K562 (cell line): Measurements from ENCODE around the gene MPC2. TPM values are rescaled to one million over a fixed set of nuclear protein-coding genes. Genes with fewer than 3 reads are reported as not detected.
A peak's percentile ranks its signal among the peaks of the same experiment; 100 is the strongest.

Source experiments
- ATAC-seq: fragments of 200-7000 bp; cut with Tn5 transposase; 3 replicates; pipeline ENCODE4 v1.9.1; 2020; ENCODE audit warnings: moderate library complexity
- BruUV-seq: library from RNA; stranded (reverse); fragments of 400-500 nt; replicated peaks from 2 replicates; lab custom pipeline; 2021; lab: Mats Ljungman, UMichigan
- CTCF ChIA-PET: fragments of 300-600 bp; formaldehyde crosslinking; extraction: SDS; loops from one replicate; lab custom pipeline; 2021; ENCODE audit warnings: low intra/inter-chr PET ratio; lab: Yijun Ruan, JAX
- POLR2A ChIA-PET: fragments of 300-600, 350-650 bp; sonication (Branson Sonifier 250); formaldehyde crosslinking; extraction: SDS; loops from one replicate; lab custom pipeline; 2021; ENCODE audit warnings: antibody characterized with exemption, inconsistent platforms; lab: Yijun Ruan, JAX
- DNase-seq, 4 experiments: peaks; one replicate each; pipeline versions ENCODE4 v3.0.0 to v3.0.0-alpha.2; 2011 to 2018; ENCODE audit warnings: low spot score in 3 of 4, mixed read lengths in 3 of 4; ENCODE audit errors: extremely low read depth in 1 of 4
- FAIRE-seq: peaks from 2 replicates; lab custom pipeline; 2011; peaks lifted over from hg19 to GRCh38; lab: Jason Lieb, UNC
- H2AFZ ChIP-seq: 2 replicates; pipeline ENCODE4 v1.6.0; 2011; ENCODE audit warnings: low read depth, low read length, control low read depth, inconsistent platforms
- H3K27ac ChIP-seq: fragments of 200-600 bp; 3 replicates; pipeline ENCODE4 v1.8.0; 2011; ENCODE audit warnings: low read depth, mild to moderate bottlenecking, control low read depth, inconsistent platforms, low read length, moderate library complexity, mixed read lengths; ENCODE audit errors: extremely low read depth
- H3K27me3 ChIP-seq, 2 experiments: fragments of 300-600 bp in 1 of 2; 2 replicates in 1 of 2; 3 replicates in 1 of 2; pipeline versions ENCODE4 v1.6.0 to v1.8.0; 2011; ENCODE audit warnings: inconsistent platforms in 2 of 2, low read length in 2 of 2, mild to moderate bottlenecking in 1 of 2, mixed read lengths in 1 of 2, moderate library complexity in 1 of 2; ENCODE audit not compliant: control insufficient read depth in 2 of 2, insufficient read depth in 2 of 2
- H3K36me3 ChIP-seq: fragments of 300-600 bp; 3 replicates; pipeline ENCODE4 v1.8.0; 2011; ENCODE audit warnings: mild to moderate bottlenecking, low read length, inconsistent platforms; ENCODE audit not compliant: control insufficient read depth, insufficient read depth
- H3K4me1 ChIP-seq, 2 experiments: fragments of 200-600 bp in 1 of 2; replicated peaks in 1 of 2; 2 replicates in 1 of 2; 3 replicates in 1 of 2; pipeline versions ENCODE4 v1.5.1 to v1.8.0; 2011; ENCODE audit warnings: inconsistent platforms in 2 of 2, low read length in 2 of 2, mild to moderate bottlenecking in 1 of 2, mixed read lengths in 1 of 2, moderate library complexity in 1 of 2; ENCODE audit not compliant: control insufficient read depth in 2 of 2, insufficient read depth in 2 of 2
- H3K4me2 ChIP-seq: 2 replicates; pipeline ENCODE4 v1.6.1; 2011; ENCODE audit warnings: low read length, control low read depth, inconsistent platforms, mixed read lengths; ENCODE audit not compliant: insufficient read depth
- H3K4me3 ChIP-seq: fragments of 200-600 bp; sonication (generic), shearing (Covaris generic); 2 replicates; pipeline ENCODE4 v1.5.1; 2016; ENCODE audit warnings: control low read depth, inconsistent platforms
- H3K79me2 ChIP-seq: fragments of 200-600 bp; 3 replicates; pipeline ENCODE4 v1.8.0; 2011; ENCODE audit warnings: low read length, inconsistent platforms; ENCODE audit not compliant: control insufficient read depth, insufficient read depth
- H3K9ac ChIP-seq, 2 experiments: 2 replicates each; pipeline versions ENCODE4 v1.6.0 to v1.6.1; 2011; ENCODE audit warnings: low read depth in 2 of 2, low read length in 2 of 2, control low read depth in 1 of 2, inconsistent platforms in 1 of 2, mild to moderate bottlenecking in 1 of 2, mixed read lengths in 1 of 2; ENCODE audit not compliant: insufficient read depth in 1 of 2
- H3K9me1 ChIP-seq: one replicate; pipeline ENCODE4 v1.6.0; 2011; ENCODE audit warnings: inconsistent platforms, mild to moderate bottlenecking, low read length, moderate library complexity; ENCODE audit not compliant: control insufficient read depth, insufficient read depth
- H3K9me3 ChIP-seq: replicated peaks from 2 replicates; pipeline ENCODE4 v1.5.1; 2011; ENCODE audit warnings: low read depth, low read length, inconsistent platforms; ENCODE audit not compliant: control insufficient read depth, insufficient read depth
- H4K20me1 ChIP-seq: replicated peaks from 2 replicates; pipeline ENCODE4 v1.6.1; 2011; ENCODE audit warnings: low read length, inconsistent platforms, mixed read lengths; ENCODE audit not compliant: control insufficient read depth, insufficient read depth
- KAT7 ChIP-seq: sonication (generic); formaldehyde crosslinking; IDR thresholded peaks from 2 replicates; pipeline ENCODE4 v1.8.0; 2022; ENCODE audit warnings: missing genetic modification reagents, mild to moderate bottlenecking, borderline replicate concordance
- KDM1A ChIP-seq, 2 experiments: fragments of 450-650 bp; IDR thresholded peaks; 2 replicates each; pipeline ENCODE4 v1.6.1; 2016; ENCODE audit warnings: mild to moderate bottlenecking in 2 of 2
- NFYB ChIP-seq: IDR thresholded peaks from 2 replicates; pipeline ENCODE4 v1.6.1; 2011; ENCODE audit warnings: mild to moderate bottlenecking, moderate library complexity; ENCODE audit not compliant: insufficient read length; ENCODE audit errors: extremely low read depth
- ZBTB5 ChIP-seq: fragments of 450-650 bp; IDR thresholded peaks from 2 replicates; pipeline ENCODE4 v1.6.1; 2017; ENCODE audit warnings: antibody characterized with exemption
- ZNF609 ChIP-seq: sonication (generic); formaldehyde crosslinking; IDR thresholded peaks from 2 replicates; pipeline ENCODE4 v1.8.1; 2023; ENCODE audit warnings: missing genetic modification reagents, mild to moderate bottlenecking, borderline replicate concordance
- WGBS: fragments of 100-300 bp; shearing (Covaris generic); methylation state at CpG from one replicate; pipeline ENCODE4 v1.1.6; 2016; ENCODE audit warnings: low coverage, mixed read lengths; ENCODE audit not compliant: insufficient coverage; ENCODE audit errors: missing lambda C conversion rate; 5-methylcytosine and 5-hydroxymethylcytosine counted together
- in situ Hi-C: fragments of 300-500 bp; cut with MboI; formaldehyde crosslinking; loops from 4 replicates; pipeline ENCODE4 v1.15.0; 2018; ENCODE audit warnings: inconsistent platforms, mixed read lengths
- intact Hi-C: fragments of 100-400 bp; cut with micrococcal nuclease; formaldehyde crosslinking; loops from 2 replicates; pipeline ENCODE4 v1.14.2; 2022
- polyA plus RNA-seq, 8 experiments: library from polyadenylated mRNA; depleted of rRNA in 4 of 8; stranded (reverse) in 5 of 8; unstranded in 3 of 8; fragments of >200 nt; fragmentation: Nextera tagmentation in 2 of 8; fragmentation: Illumina TruSeq in 1 of 8; extraction: Ambion mirVana in 2 of 8; extraction: Trizol in 1 of 8; gene quantifications; 2 replicates each; pipeline versions ENCODE4 v1.2.1 to v1.2.3, GENCODE V29; 2011 to 2014; ENCODE audit warnings: inconsistent platforms in 1 of 8, missing spikeins in 1 of 8
- total RNA-seq, 7 experiments: library from RNA; depleted of rRNA in 6 of 7; stranded (reverse); fragments of >200 nt in 6 of 7; fragmentation: Illumina TruSeq in 2 of 7; extraction: Trizol in 2 of 7; gene quantifications; 2 replicates each; pipeline versions ENCODE4 v1.2.1 to v1.2.3, GENCODE V29; 2011 to 2021; ENCODE audit warnings: low replicate concordance in 1 of 7
- TF ChIP-seq, protein P1 (sequence below): fragments of 250-450 bp; sonication (Bioruptor Pico); IDR thresholded peaks from 2 replicates; pipeline ENCODE4 v1.6.1; 2021; ENCODE audit warnings: mild to moderate bottlenecking

MPC2 gene
- total and polyA plus RNA-seq, 9 of the 15 experiments (the other 6 are each of a cell fraction or from before 2014, with no cell fraction given): 70.7 to 179 (median 144) TPM

DNA sequence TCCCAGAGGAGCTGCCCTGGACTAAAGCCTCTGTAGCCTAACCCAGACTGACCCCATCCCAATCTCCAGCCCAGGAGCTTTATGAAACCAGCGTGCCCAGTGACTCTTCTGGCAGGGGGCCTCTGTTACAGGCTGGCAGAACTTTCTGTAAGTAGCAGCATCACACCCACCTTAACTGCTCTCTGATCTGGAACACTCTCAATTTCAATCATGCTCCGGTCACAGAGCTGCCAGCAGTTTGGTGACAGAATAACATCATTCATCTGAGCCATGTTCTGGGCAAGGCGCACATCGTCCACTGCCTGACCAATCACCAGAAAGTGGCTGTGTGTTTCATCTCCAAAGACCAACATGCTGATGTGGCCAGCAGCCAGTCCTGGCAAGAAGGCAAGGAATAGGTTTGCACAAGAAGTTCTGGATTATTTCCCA lies 37.6 kb downstream of the MPC2 start:
- no peak overlapping the region; a peak in 1 of 4 replicates for H3K9ac ChIP-seq
- H2AFZ ChIP-seq: no peak overlapping the region
- H3K79me2 ChIP-seq: 0 out of 3 replicates have a peak, but pooled peaks cover 3% of the 10 kb centered on the region
- DNase-seq (no peak), FAIRE-seq (no peak), ATAC-seq (0 out of 3 replicates have a peak, but pooled peaks have one; percentile 11)
- no peaks in the 10 kb centered on the region for H4K20me1 ChIP-seq
- no peaks in the 10 kb centered on the region for H3K27me3 ChIP-seq
- H3K4me2 ChIP-seq: no peak overlapping the region
- H3K4me1 ChIP-seq: peaks cover 4 to 5% of the 10 kb centered on the region in 2 experiments; a peak in 3 of 5 replicates
- H3K4me3 ChIP-seq: no peak overlapping the region
- ChIA-PET POLR2A (interaction anchor here (0.8 to 1.2 kb wide), 4 partner anchors 10 to 33 kb away, joined by 3 to 4 read pairs (median 4); partner anchors contain the start of gene ADCY10), CTCF (no interaction called here)
- intact Hi-C loops (no loop called here), in situ Hi-C loops (no loop called here)
- no peak for TF ChIP-seq ZBTB5
- TF ChIP-seq, protein P1, sequence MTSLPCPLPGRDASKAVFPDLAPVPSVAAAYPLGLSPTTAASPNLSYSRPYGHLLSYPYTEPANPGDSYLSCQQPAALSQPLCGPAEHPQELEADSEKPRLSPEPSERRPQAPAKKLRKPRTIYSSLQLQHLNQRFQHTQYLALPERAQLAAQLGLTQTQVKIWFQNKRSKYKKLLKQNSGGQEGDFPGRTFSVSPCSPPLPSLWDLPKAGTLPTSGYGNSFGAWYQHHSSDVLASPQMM (CRISPR knock-in tag): no peak
- no peak for TF ChIP-seq KDM1A (IDR thresholded peaks at IDR 0.05)
- TF ChIP-seq KAT7 (CRISPR knock-in tag): no peak
- peak; percentile 15 for TF ChIP-seq NFYB
- TF ChIP-seq ZNF609 (CRISPR knock-in tag): no peak
- H3K9me3 ChIP-seq: no peaks in the 10 kb centered on the region
- BruUV-seq: no TSS peak
- 73% methylated on average over 4 of the region's 4 CpGs for WGBS
- no peaks in the 10 kb centered on the region for H3K36me3 ChIP-seq
- H3K27ac ChIP-seq: no peak overlapping the region
- no peaks in the 10 kb centered on the region for H3K9me1 ChIP-seq
